DMS79 treated with DMSO at 0.1 percent for 48 hours (cell line): ENCODE measurements around the gene PTPRF.

Experiments used
- DNase-seq: peaks from one replicate; lab custom pipeline; 2025; lab: John Stamatoyannopoulos, UW

The PTPRF gene

GRCh38 chr1:43552813-43553212 lies 22.1 kb downstream of the PTPRF start:
- no peak for DNase-seq

GRCh38 chr1:43554444-43554992 lies 23.8 kb downstream of the PTPRF start:
- DNase-seq = peak; percentile 39

GRCh38 chr1:43556782-43557181 lies 26.1 kb downstream of the PTPRF start:
- DNase-seq = no peak

GRCh38 chr1:43557744-43558245 lies 27.1 kb downstream of the PTPRF start:
- peak; percentile 21 for DNase-seq

- peak; percentile 88 for DNase-seq
Measured at GRCh38 chr1:43558346-43558841, 27.7 kb downstream of the PTPRF start.

GRCh38 chr1:43559714-43560113 lies 29.0 kb downstream of the PTPRF start:
- DNase-seq = no peak

- no peak for DNase-seq
Measured at GRCh38 chr1:43560286-43560685, 29.6 kb downstream of the PTPRF start.

- DNase-seq = no peak
Measured at GRCh38 chr1:43563876-43564539, 33.3 kb downstream of the PTPRF start.

- DNase-seq = no peak
Measured at GRCh38 chr1:43564551-43565348, 34.1 kb downstream of the PTPRF start.

- DNase-seq = peak; percentile 72
Measured at GRCh38 chr1:43565600-43566360, 35.1 kb downstream of the PTPRF start.

GRCh38 chr1:43566382-43567044 lies 35.8 kb downstream of the PTPRF start:
- no peak for DNase-seq

- DNase-seq = no peak
Measured at GRCh38 chr1:43569175-43569574, 38.5 kb downstream of the PTPRF start.

- DNase-seq = no peak
Measured at GRCh38 chr1:43570277-43570676, 39.6 kb downstream of the PTPRF start.

GRCh38 chr1:43570715-43571114 lies 40.0 kb downstream of the PTPRF start:
- DNase-seq = no peak

GRCh38 chr1:43572084-43572483 lies 41.4 kb downstream of the PTPRF start:
- DNase-seq = no peak

GRCh38 chr1:43572538-43572937 lies 41.9 kb downstream of the PTPRF start:
- DNase-seq = peak; percentile 42

GRCh38 chr1:43573066-43573800 lies 42.5 kb downstream of the PTPRF start:
- no peak for DNase-seq

GRCh38 chr1:43576521-43576920 lies 45.8 kb downstream of the PTPRF start:
- DNase-seq = no peak

GRCh38 chr1:43577655-43578542 lies 47.2 kb downstream of the PTPRF start:
- no peak for DNase-seq

GRCh38 chr1:43580039-43580438 lies 49.4 kb downstream of the PTPRF start:
- DNase-seq = no peak
